Measurements from ENCODE around the gene CCDC85A. TPM values are rescaled to one million over a fixed set of nuclear protein-coding genes. Genes with fewer than 3 reads are reported as not detected.

The CCDC85A gene
- total and polyA plus RNA-seq, 2 experiments from 2014 or later = 0.21 to 0.24 TPM

DNA sequence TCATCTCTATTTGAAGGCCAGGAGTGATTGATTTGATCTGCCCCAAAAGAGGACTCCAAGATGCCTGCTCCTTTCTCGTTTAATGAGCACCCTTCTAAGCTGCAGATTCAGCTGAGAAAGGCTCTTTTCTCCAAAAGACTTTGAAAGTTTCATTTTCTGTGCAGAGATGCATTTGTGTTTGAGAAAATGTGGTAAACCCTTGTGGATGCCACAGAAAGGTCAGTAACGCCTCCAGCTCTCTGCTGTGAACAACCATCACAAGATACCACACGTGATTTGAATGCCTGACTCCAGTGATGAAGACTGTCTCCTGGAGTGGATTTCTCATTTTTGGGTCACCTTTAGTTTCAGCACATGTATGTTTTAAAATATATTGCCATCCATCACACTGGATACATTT, 35.0 kb upstream of the CCDC85A start:
- no peaks in the 10 kb centered on the region for H3K36me3 ChIP-seq (ENCODE audit: insufficient read depth)
- H3K4me1 ChIP-seq (ENCODE audit: insufficient read depth) = no peaks in the 10 kb centered on the region
- H3K4me3 ChIP-seq = no peak overlapping the region
- H2AFZ ChIP-seq = no peak overlapping the region
- H3K36me3 Mint-ChIP-seq (ENCODE audit: low read depth) = peaks cover 3% of the 10 kb centered on the region
- H3K27ac Mint-ChIP-seq = no peak overlapping the region
- H3K4me1 Mint-ChIP-seq = no peaks in the 10 kb centered on the region
- no peak for DNase-seq (ENCODE audit: low spot score)
- H3K27ac ChIP-seq (ENCODE audit: low read depth) = no peak overlapping the region
- H3K27me3 Mint-ChIP-seq (ENCODE audit: insufficient read depth, low read depth, poor library complexity) = no peaks in the 10 kb centered on the region
- peaks cover 3% of the 10 kb centered on the region; the same call in 2 of the 3 replicates for H3K9me3 Mint-ChIP-seq
- no peak for ATAC-seq
- H3K27me3 ChIP-seq (ENCODE audit: insufficient read depth) = no peaks in the 10 kb centered on the region
- H3K4me3 Mint-ChIP-seq = no peak overlapping the region
- H4K20me1 ChIP-seq (replicated peaks; ENCODE audit: insufficient read depth) = no peaks in the 10 kb centered on the region
- 0 out of 2 replicates have a peak, but pooled peaks cover 3% of the 10 kb centered on the region for H3K79me2 ChIP-seq (replicated peaks; ENCODE audit: insufficient read depth)
- TF ChIP-seq NANOG (IDR thresholded peaks at IDR 0.05; ENCODE audit: borderline replicate concordance) (no peak), ZNF331 (CRISPR knock-in tag; IDR thresholded peaks at IDR 0.05; ENCODE audit: low read depth) (no peak), EZH2 (IDR thresholded peaks at IDR 0.05; ENCODE audit: low read depth, unreplicated experiment) (no peak), POLR2AphosphoS5 (IDR thresholded peaks at IDR 0.05; ENCODE audit: low read depth) (no peak), REST (IDR thresholded peaks at IDR 0.05; ENCODE audit: unreplicated experiment) (no peak), ETS1 (IDR thresholded peaks at IDR 0.05) (no peak), CREB1 (CRISPR knock-in tag; IDR thresholded peaks at IDR 0.05; ENCODE audit: low read depth) (no peak), ZNF114 (CRISPR knock-in tag; IDR thresholded peaks at IDR 0.05) (no peak), STAT1 (IDR thresholded peaks at IDR 0.05; ENCODE audit: unreplicated experiment) (no peak), JUNB (IDR thresholded peaks at IDR 0.05; ENCODE audit: unreplicated experiment) (no peak), EZH2phosphoT487 (IDR thresholded peaks at IDR 0.05; ENCODE audit: unreplicated experiment) (no peak), ZNF462 (CRISPR knock-in tag; IDR thresholded peaks at IDR 0.05) (no peak)
- TF ChIP-seq, protein P1, sequence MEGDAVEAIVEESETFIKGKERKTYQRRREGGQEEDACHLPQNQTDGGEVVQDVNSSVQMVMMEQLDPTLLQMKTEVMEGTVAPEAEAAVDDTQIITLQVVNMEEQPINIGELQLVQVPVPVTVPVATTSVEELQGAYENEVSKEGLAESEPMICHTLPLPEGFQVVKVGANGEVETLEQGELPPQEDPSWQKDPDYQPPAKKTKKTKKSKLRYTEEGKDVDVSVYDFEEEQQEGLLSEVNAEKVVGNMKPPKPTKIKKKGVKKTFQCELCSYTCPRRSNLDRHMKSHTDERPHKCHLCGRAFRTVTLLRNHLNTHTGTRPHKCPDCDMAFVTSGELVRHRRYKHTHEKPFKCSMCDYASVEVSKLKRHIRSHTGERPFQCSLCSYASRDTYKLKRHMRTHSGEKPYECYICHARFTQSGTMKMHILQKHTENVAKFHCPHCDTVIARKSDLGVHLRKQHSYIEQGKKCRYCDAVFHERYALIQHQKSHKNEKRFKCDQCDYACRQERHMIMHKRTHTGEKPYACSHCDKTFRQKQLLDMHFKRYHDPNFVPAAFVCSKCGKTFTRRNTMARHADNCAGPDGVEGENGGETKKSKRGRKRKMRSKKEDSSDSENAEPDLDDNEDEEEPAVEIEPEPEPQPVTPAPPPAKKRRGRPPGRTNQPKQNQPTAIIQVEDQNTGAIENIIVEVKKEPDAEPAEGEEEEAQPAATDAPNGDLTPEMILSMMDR (conservative IDR thresholded peaks at IDR 0.05; ENCODE audit: low read depth in 2 of 2) = no peak
- no peaks in the 10 kb centered on the region for H3F3A ChIP-seq (replicated peaks; ENCODE audit: low read depth)
- H3K4me2 ChIP-seq = no peak overlapping the region
- peaks cover 2% of the 10 kb centered on the region for H3K9me2 ChIP-seq (ENCODE audit: insufficient read depth)

All from GM23338 (cell line).